ENCODE measurements around the gene ACTR10.

Gene ACTR10

DNA sequence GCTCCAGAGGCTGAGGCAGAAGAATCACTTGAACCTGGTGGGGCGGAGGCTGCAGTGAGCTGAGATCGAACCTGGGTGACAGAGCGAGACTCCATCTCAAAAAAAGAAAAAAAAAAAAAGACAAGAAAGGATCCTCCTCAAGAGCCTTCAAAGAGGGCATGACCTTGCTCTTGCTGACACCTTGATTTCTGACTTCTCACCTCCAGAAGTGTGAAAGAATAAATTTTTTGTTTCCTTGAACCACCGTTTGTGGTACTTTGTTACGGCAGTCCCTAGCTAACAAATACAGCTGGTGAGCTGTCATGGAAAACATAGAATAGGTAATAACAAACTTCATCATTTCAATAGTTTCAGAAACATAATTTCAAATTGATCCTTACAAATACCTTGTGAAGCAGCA is 1.9 kb upstream of the ACTR10 start:
- no peak for DNase-seq
- Histone ChIP-seq H3K9me3 (replicated peaks; ENCODE audit: insufficient read depth, low read length) (no peaks in the 10 kb centered on the region), H3K4me2 (ENCODE audit: low read depth, low read length) (no peak overlapping the region)

DNA sequence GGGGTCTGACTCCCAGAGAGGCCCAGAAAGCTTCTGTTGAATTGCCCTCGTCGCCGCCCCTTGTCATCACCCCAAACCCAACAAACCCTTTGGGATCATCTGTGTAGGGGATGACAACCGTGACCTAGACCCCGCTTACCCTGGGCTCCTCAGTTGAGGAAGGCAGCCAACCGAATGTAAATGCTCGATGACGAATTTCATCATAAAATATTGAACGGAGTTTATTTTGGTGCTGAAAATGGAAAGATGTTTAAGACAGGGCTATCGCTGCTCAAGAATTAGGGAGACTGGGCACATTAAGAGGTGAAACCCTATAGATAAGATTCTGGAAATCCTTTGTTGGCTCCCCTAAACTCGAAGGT is 512 bp downstream of the ACTR10 start:
- no peaks in the 10 kb centered on the region for H3K36me3 ChIP-seq (replicated peaks; ENCODE audit: insufficient read depth, low read length)
- TF ChIP-seq EZH2 (optimal IDR thresholded peaks at IDR 0.05; ENCODE audit: low read depth, low read length) (no peak), EZH2phosphoT487 (IDR thresholded peaks at IDR 0.05; ENCODE audit: low read length) (no peak)
- TF ChIP-seq, protein P1, sequence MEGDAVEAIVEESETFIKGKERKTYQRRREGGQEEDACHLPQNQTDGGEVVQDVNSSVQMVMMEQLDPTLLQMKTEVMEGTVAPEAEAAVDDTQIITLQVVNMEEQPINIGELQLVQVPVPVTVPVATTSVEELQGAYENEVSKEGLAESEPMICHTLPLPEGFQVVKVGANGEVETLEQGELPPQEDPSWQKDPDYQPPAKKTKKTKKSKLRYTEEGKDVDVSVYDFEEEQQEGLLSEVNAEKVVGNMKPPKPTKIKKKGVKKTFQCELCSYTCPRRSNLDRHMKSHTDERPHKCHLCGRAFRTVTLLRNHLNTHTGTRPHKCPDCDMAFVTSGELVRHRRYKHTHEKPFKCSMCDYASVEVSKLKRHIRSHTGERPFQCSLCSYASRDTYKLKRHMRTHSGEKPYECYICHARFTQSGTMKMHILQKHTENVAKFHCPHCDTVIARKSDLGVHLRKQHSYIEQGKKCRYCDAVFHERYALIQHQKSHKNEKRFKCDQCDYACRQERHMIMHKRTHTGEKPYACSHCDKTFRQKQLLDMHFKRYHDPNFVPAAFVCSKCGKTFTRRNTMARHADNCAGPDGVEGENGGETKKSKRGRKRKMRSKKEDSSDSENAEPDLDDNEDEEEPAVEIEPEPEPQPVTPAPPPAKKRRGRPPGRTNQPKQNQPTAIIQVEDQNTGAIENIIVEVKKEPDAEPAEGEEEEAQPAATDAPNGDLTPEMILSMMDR (IDR thresholded peaks at IDR 0.05; ENCODE audit: low read length) = no peak

More for the DNA sequence above, 1.9 kb upstream of the ACTR10 start:
- Histone ChIP-seq H2AFZ (ENCODE audit: low read length) (no peak overlapping the region), H3K36me3 (replicated peaks; ENCODE audit: insufficient read depth, low read length) (no peaks in the 10 kb centered on the region), H3K4me3 (ENCODE audit: low read length) (no peak overlapping the region), H3F3A (ENCODE audit: insufficient read depth, low read length) (0 out of 2 replicates have a peak, but pooled peaks cover 4% of the 10 kb centered on the region), H3K9ac (ENCODE audit: low read length) (no peak overlapping the region), H4K20me1 (ENCODE audit: insufficient read depth, low read length) (no peaks in the 10 kb centered on the region), H3K9me2 (replicated peaks; ENCODE audit: insufficient read depth, low read length) (no peaks in the 10 kb centered on the region), H3K4me1 (ENCODE audit: low read length) (peaks cover 5% of the 10 kb centered on the region; the same call in 1 of the 2 replicates), H3K27me3 (replicated peaks; ENCODE audit: insufficient read depth, low read length) (no peaks in the 10 kb centered on the region), H3K27ac (ENCODE audit: low read length) (no peak overlapping the region), H3K79me2 (ENCODE audit: low read length) (peaks cover 19% of the 10 kb centered on the region)
- TF ChIP-seq, protein P1 (IDR thresholded peaks at IDR 0.05; ENCODE audit: low read length) = no peak
- no peak for TF ChIP-seq EZH2phosphoT487 (IDR thresholded peaks at IDR 0.05; ENCODE audit: low read length)

DNA sequence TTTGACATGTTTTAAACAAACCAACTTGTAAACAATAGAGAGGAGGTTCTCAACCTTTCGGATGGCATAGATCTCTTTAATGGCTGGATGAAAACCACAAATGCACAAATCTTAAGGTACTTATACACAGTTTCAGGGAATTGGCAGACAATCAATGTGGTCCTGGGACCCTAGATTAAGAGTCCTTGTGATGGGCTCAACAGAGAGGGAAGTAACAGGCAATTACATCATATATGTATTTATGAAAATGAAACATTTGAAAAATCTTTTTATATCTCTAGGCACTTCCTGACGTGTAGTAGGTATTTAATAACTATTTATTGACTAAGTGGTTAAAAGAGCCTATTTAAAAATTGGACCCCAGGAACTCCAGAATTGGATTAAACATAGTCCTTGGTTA is 897 bp downstream of the ACTR10 start:
- Histone ChIP-seq H3K9me3 (replicated peaks; ENCODE audit: insufficient read depth, low read length) (no peaks in the 10 kb centered on the region), H3K36me3 (replicated peaks; ENCODE audit: insufficient read depth, low read length) (no peaks in the 10 kb centered on the region), H3F3A (ENCODE audit: insufficient read depth, low read length) (0 out of 2 replicates have a peak, but pooled peaks cover 4% of the 10 kb centered on the region), H3K4me1 (ENCODE audit: low read length) (peaks cover 5% of the 10 kb centered on the region; the same call in 1 of the 2 replicates), H2AFZ (ENCODE audit: low read length) (peak overlapping the region; percentile 69; the same call in 1 of the 2 replicates), H3K27me3 (replicated peaks; ENCODE audit: insufficient read depth, low read length) (no peaks in the 10 kb centered on the region), H3K79me2 (ENCODE audit: low read length) (peaks cover 19% of the 10 kb centered on the region), H4K20me1 (ENCODE audit: insufficient read depth, low read length) (no peaks in the 10 kb centered on the region), H3K4me3 (ENCODE audit: low read length) (peak overlapping the region; percentile 83), H3K9me2 (replicated peaks; ENCODE audit: insufficient read depth, low read length) (no peaks in the 10 kb centered on the region), H3K27ac (ENCODE audit: low read length) (peak overlapping the region; percentile 68; the same call in 1 of the 2 replicates), H3K9ac (ENCODE audit: low read length) (peak overlapping the region; percentile 72; the same call in 1 of the 2 replicates), H3K4me2 (ENCODE audit: low read depth, low read length) (peak overlapping the region; percentile 83)
- no peak for TF ChIP-seq EZH2 (optimal IDR thresholded peaks at IDR 0.05; ENCODE audit: low read depth, low read length)
- TF ChIP-seq, protein P1 (IDR thresholded peaks at IDR 0.05; ENCODE audit: low read length) = no peak
- TF ChIP-seq EZH2phosphoT487 (IDR thresholded peaks at IDR 0.05; ENCODE audit: low read length) = no peak
- DNase-seq = no peak

More for the DNA sequence above, 512 bp downstream of the ACTR10 start:
- Histone ChIP-seq H3K4me1 (ENCODE audit: low read length) (peaks cover 5% of the 10 kb centered on the region; the same call in 1 of the 2 replicates), H3K9me3 (replicated peaks; ENCODE audit: insufficient read depth, low read length) (no peaks in the 10 kb centered on the region), H3K9ac (ENCODE audit: low read length) (peak overlapping the region; percentile 72), H2AFZ (ENCODE audit: low read length) (peak overlapping the region; percentile 69), H3K4me3 (ENCODE audit: low read length) (peak overlapping the region; percentile 83), H3K27ac (ENCODE audit: low read length) (peak overlapping the region; percentile 68; the same call in 1 of the 2 replicates), H3F3A (ENCODE audit: insufficient read depth, low read length) (0 out of 2 replicates have a peak, but pooled peaks cover 4% of the 10 kb centered on the region), H3K9me2 (replicated peaks; ENCODE audit: insufficient read depth, low read length) (no peaks in the 10 kb centered on the region), H4K20me1 (ENCODE audit: insufficient read depth, low read length) (no peaks in the 10 kb centered on the region), H3K4me2 (ENCODE audit: low read depth, low read length) (peak overlapping the region; percentile 83), H3K27me3 (replicated peaks; ENCODE audit: insufficient read depth, low read length) (no peaks in the 10 kb centered on the region), H3K79me2 (ENCODE audit: low read length) (peaks cover 19% of the 10 kb centered on the region)
- DNase-seq = no peak

Data from MM.1S (cell line).